OCI-LY7 (cell line): ENCODE measurements around the gene DEDD2. TPM values are rescaled to one million over a fixed set of nuclear protein-coding genes. Genes with fewer than 3 reads are reported as not detected.

Experiments
- BruUV-seq: library from RNA; stranded (reverse); fragments of 400-500 nt; replicated peaks from 2 replicates; lab custom pipeline; 2021; lab: Mats Ljungman, UMichigan
- CTCF ChIA-PET: fragments of 300-600 bp; sonication (Branson Sonifier 250); formaldehyde crosslinking; loops from one replicate; lab custom pipeline; 2022; ENCODE audit warnings: antibody characterized with exemption; ENCODE audit not compliant: unreplicated experiment; lab: Charles Lee
- POLR2A ChIA-PET: fragments of 300-600 bp; sonication (Branson Sonifier 250); formaldehyde crosslinking; loops from one replicate; lab custom pipeline; 2022; ENCODE audit warnings: antibody characterized with exemption; lab: Charles Lee
- DNase-seq: peaks from one replicate; pipeline ENCODE4 v3.0.0-alpha.2; 2015; ENCODE audit warnings: low spot score
- H2AFZ ChIP-seq: fragments of 200-600 bp; sonication (generic), shearing (Covaris generic); 2 replicates; pipeline ENCODE4 v1.6.1; 2014; ENCODE audit warnings: mild to moderate bottlenecking, antibody characterized with exemption, low read length, moderate library complexity
- H3K27ac ChIP-seq: fragments of 200-600 bp; sonication (generic); 2 replicates; pipeline ENCODE4 v1.5.1; 2014; ENCODE audit warnings: mixed run types, low read depth, mild to moderate bottlenecking, moderate library complexity, low read length, inconsistent platforms; ENCODE audit not compliant: poor library complexity, severe bottlenecking
- H3K36me3 ChIP-seq: fragments of 200-600 bp; sonication (generic); 2 replicates; pipeline ENCODE4 v1.6.1; 2014; ENCODE audit warnings: mild to moderate bottlenecking, antibody characterized with exemption, low read length, moderate library complexity, mixed read lengths; ENCODE audit not compliant: insufficient read depth
- H3K4me1 ChIP-seq: fragments of 200-600 bp; sonication (generic); 2 replicates; pipeline ENCODE4 v1.5.1; 2014; ENCODE audit warnings: mild to moderate bottlenecking, low read length; ENCODE audit not compliant: insufficient read depth, poor library complexity, severe bottlenecking
- H3K4me2 ChIP-seq: fragments of 200-600 bp; sonication (generic); 2 replicates; pipeline ENCODE4 v1.6.1; 2014; ENCODE audit warnings: mild to moderate bottlenecking, low read length
- H3K4me3 ChIP-seq: fragments of 200-600 bp; sonication (generic); 2 replicates; pipeline ENCODE4 v1.5.1; 2014; ENCODE audit warnings: mild to moderate bottlenecking, low read depth, low read length; ENCODE audit not compliant: poor library complexity, severe bottlenecking
- H3K79me2 ChIP-seq: fragments of 200-600 bp; sonication (generic); 2 replicates; pipeline ENCODE4 v1.6.1; 2016; ENCODE audit warnings: low read depth, mild to moderate bottlenecking, low read length, moderate library complexity, mixed read lengths; ENCODE audit not compliant: insufficient read depth
- H3K9me2 ChIP-seq: fragments of 200-600 bp; sonication (generic); 2 replicates; pipeline ENCODE4 v1.6.1; 2016; ENCODE audit warnings: mild to moderate bottlenecking, low read length, mixed read lengths; ENCODE audit not compliant: insufficient read depth
- H3K9me3 ChIP-seq: fragments of 200-600 bp; sonication (generic); 2 replicates; pipeline ENCODE4 v1.6.1; 2014; ENCODE audit warnings: mild to moderate bottlenecking, mixed run types, low read length, mixed read lengths
- H4K20me1 ChIP-seq: fragments of 200-600 bp; sonication (generic); 2 replicates; pipeline ENCODE4 v1.6.1; 2014; ENCODE audit warnings: mild to moderate bottlenecking, antibody characterized with exemption, low read length, moderate library complexity, mixed read lengths; ENCODE audit not compliant: insufficient read depth
- CTCF ChIP-seq: fragments of 200-600 bp; sonication (generic); conservative IDR thresholded peaks from 2 replicates; pipeline ENCODE4 v1.5.1; 2014; ENCODE audit warnings: mild to moderate bottlenecking, antibody characterized with exemption, low read length, moderate library complexity, mixed read lengths
- EZH2phosphoT487 ChIP-seq: fragments of 200-600 bp; sonication (generic); IDR thresholded peaks from 2 replicates; pipeline ENCODE4 v1.6.1; 2018; ENCODE audit warnings: low read depth, borderline replicate concordance, mild to moderate bottlenecking, mixed run types, antibody characterized with exemption, low read length, moderate library complexity, mixed read lengths
- intact Hi-C: fragments of 100-400 bp; cut with micrococcal nuclease; formaldehyde crosslinking; loops from one replicate; pipeline ENCODE4 v1.10.0; 2022; ENCODE audit not compliant: unreplicated experiment
- total RNA-seq, 2 experiments: library from RNA; depleted of rRNA in 1 of 2; stranded (reverse); fragments of >200 nt in 1 of 2; shearing (Covaris generic) in 1 of 2; gene quantifications; 2 replicates each; pipeline ENCODE4 v1.2.3, GENCODE V29; 2014 to 2022

Gene DEDD2
- total RNA-seq, 2 experiments from 2014 or later = 15.5 to 41.9 TPM

- DNase-seq = no peak
- intact Hi-C loops = no loop called here
- no peak overlapping the region for H3K4me3 ChIP-seq
- no peaks in the 10 kb centered on the region for H3K4me1 ChIP-seq
- H3K36me3 ChIP-seq = peaks cover 85% of the 10 kb centered on the region
- no peak overlapping the region for H3K4me2 ChIP-seq
- H4K20me1 ChIP-seq = no peaks in the 10 kb centered on the region
- BruUV-seq = no TSS peak
- no peak overlapping the region for H3K27ac ChIP-seq
- H3K79me2 ChIP-seq = no peaks in the 10 kb centered on the region
- ChIA-PET POLR2A (interaction anchor here (1.5 kb wide), 1 partner anchor 14 kb away, joined by 4 read pairs; the partner anchor contains the start of gene ZNF526), CTCF (no interaction called here)
- no peaks in the 10 kb centered on the region for H3K9me3 ChIP-seq
- H2AFZ ChIP-seq = no peak overlapping the region
- no peaks in the 10 kb centered on the region for H3K9me2 ChIP-seq
- TF ChIP-seq EZH2phosphoT487 (no peak), CTCF (no peak)
Measured at GRCh38 chr19:42234364-42234763, 16.9 kb upstream of the DEDD2 start.

- Histone ChIP-seq H3K79me2 (no peaks in the 10 kb centered on the region), H3K4me2 (no peak overlapping the region), H4K20me1 (no peaks in the 10 kb centered on the region), H3K4me1 (no peaks in the 10 kb centered on the region), H3K27ac (no peak overlapping the region), H2AFZ (no peak overlapping the region), H3K36me3 (peaks cover 85% of the 10 kb centered on the region), H3K4me3 (no peak overlapping the region), H3K9me3 (no peaks in the 10 kb centered on the region), H3K9me2 (no peaks in the 10 kb centered on the region)
- no peak for TF ChIP-seq CTCF
- no peak for TF ChIP-seq EZH2phosphoT487
- intact Hi-C loops = no loop called here
- ChIA-PET POLR2A (interaction anchor here (1.5 kb wide), 1 partner anchor 14 kb away, joined by 4 read pairs; the partner anchor contains the start of gene ZNF526), CTCF (no interaction called here)
- BruUV-seq = no TSS peak
- DNase-seq = no peak
Measured at GRCh38 chr19:42233678-42234292, 16.3 kb upstream of the DEDD2 start.

- no peak for TF ChIP-seq EZH2phosphoT487
- no peaks in the 10 kb centered on the region for H4K20me1 ChIP-seq
- BruUV-seq = no TSS peak
- intact Hi-C loops = no loop called here
- H3K79me2 ChIP-seq = no peaks in the 10 kb centered on the region
- DNase-seq = no peak
- no peak overlapping the region for H3K27ac ChIP-seq
- no peak overlapping the region for H3K4me3 ChIP-seq
- peaks cover 89% of the 10 kb centered on the region for H3K36me3 ChIP-seq
- no peaks in the 10 kb centered on the region for H3K9me3 ChIP-seq
- H3K4me1 ChIP-seq = no peaks in the 10 kb centered on the region
- CTCF ChIA-PET = no interaction called here
- H2AFZ ChIP-seq = no peak overlapping the region
- POLR2A ChIA-PET = no interaction called here
- no peak overlapping the region for H3K4me2 ChIP-seq
- no peaks in the 10 kb centered on the region for H3K9me2 ChIP-seq
Measured at GRCh38 chr19:42233106-42233505, 15.6 kb upstream of the DEDD2 start.
